HCT116 (cell line): ENCODE results near the gene SLC46A1.

Experiments used
- CTCF ChIP-seq, 3 experiments: fragments of 200-600 bp in 1 of 3; sonication (generic) in 1 of 3; IDR thresholded peaks in 2 of 3; conservative IDR thresholded peaks in 1 of 3; 2 replicates each; pipeline ENCODE4 v1.5.1; 2012 to 2017; ENCODE audit warnings: low read depth in 2 of 3, low read length in 2 of 3, antibody characterized with exemption in 1 of 3, borderline replicate concordance in 1 of 3, control low read depth in 1 of 3, mild to moderate bottlenecking in 1 of 3, mixed read lengths in 1 of 3, mixed run types in 1 of 3, moderate library complexity in 1 of 3; ENCODE audit not compliant: insufficient read depth in 1 of 3
- TF ChIP-seq, protein P1 (sequence below): IDR thresholded peaks from 2 replicates; pipeline ENCODE4 v1.6.1; 2012; ENCODE audit warnings: low read depth

GRCh38 chr17:28396635-28397239 is 9.3 kb downstream of the SLC46A1 start:
- TF ChIP-seq CTCF (IDR thresholded peaks at IDR 0.05 in 2 of 3, conservative IDR thresholded peaks at IDR 0.05 in 1 of 3; ENCODE audit: borderline replicate concordance in 1 of 3, insufficient read depth in 1 of 3, low read depth in 2 of 3, low read length in 2 of 3): no peak
- TF ChIP-seq, protein P1, sequence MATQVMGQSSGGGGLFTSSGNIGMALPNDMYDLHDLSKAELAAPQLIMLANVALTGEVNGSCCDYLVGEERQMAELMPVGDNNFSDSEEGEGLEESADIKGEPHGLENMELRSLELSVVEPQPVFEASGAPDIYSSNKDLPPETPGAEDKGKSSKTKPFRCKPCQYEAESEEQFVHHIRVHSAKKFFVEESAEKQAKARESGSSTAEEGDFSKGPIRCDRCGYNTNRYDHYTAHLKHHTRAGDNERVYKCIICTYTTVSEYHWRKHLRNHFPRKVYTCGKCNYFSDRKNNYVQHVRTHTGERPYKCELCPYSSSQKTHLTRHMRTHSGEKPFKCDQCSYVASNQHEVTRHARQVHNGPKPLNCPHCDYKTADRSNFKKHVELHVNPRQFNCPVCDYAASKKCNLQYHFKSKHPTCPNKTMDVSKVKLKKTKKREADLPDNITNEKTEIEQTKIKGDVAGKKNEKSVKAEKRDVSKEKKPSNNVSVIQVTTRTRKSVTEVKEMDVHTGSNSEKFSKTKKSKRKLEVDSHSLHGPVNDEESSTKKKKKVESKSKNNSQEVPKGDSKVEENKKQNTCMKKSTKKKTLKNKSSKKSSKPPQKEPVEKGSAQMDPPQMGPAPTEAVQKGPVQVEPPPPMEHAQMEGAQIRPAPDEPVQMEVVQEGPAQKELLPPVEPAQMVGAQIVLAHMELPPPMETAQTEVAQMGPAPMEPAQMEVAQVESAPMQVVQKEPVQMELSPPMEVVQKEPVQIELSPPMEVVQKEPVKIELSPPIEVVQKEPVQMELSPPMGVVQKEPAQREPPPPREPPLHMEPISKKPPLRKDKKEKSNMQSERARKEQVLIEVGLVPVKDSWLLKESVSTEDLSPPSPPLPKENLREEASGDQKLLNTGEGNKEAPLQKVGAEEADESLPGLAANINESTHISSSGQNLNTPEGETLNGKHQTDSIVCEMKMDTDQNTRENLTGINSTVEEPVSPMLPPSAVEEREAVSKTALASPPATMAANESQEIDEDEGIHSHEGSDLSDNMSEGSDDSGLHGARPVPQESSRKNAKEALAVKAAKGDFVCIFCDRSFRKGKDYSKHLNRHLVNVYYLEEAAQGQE: no peak
